ENCODE data around the gene PRSS16. TPM values are rescaled to one million over a fixed set of nuclear protein-coding genes. Genes with fewer than 3 reads are reported as not detected.
A peak's percentile ranks its signal among the peaks of the same experiment; 100 is the strongest.

The PRSS16 gene
- total RNA-seq, 1 donor, result not detected

DNA sequence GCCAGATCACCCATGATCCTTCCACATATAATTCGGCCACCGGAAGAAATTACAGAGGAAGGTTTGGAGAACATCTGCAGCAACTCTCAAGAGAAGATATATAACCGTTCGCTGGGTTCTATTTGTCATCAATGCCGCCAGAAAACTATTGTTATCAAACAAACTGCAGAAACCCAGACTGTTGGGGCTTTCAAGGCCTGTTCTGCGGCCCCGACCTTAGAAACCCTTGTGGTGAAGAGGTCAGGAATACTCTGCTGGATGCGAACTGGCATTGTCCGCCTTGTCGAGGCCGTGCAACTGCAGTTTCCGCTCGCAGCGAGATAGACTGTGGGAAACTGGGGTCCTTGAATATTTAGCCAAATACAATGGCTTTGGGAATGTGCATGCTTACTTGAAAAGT is 21.3 kb downstream of the PRSS16 start:
- H3K36me3 ChIP-seq (ENCODE audit: insufficient read depth, low read length), result no peaks in the 10 kb centered on the region
- H3K4me3 ChIP-seq (ENCODE audit: insufficient read depth, low read length), result no peak overlapping the region
- no peak overlapping the region for H2AFZ ChIP-seq (ENCODE audit: low read length)
- TF ChIP-seq CTCF (IDR thresholded peaks at IDR 0.05; ENCODE audit: extremely low read depth, low read depth, low read length), result no peak
- H3K4me2 ChIP-seq (ENCODE audit: insufficient read depth, low read length), result no peak overlapping the region
- peaks cover 10% of the 10 kb centered on the region for H3K27me3 ChIP-seq (ENCODE audit: insufficient read depth, low read length)
- DNase-seq (ENCODE audit: insufficient read length, low spot score, missing footprints), result no peak
- H3K9me3 ChIP-seq (ENCODE audit: low read depth, low read length), result no peaks in the 10 kb centered on the region
- H3K79me2 ChIP-seq (ENCODE audit: insufficient read depth, low read length), result no peaks in the 10 kb centered on the region
- H3K4me1 ChIP-seq (ENCODE audit: insufficient read depth, low read length), result no peaks in the 10 kb centered on the region
- H4K20me1 ChIP-seq (ENCODE audit: insufficient read depth, low read length), result no peaks in the 10 kb centered on the region
- no peak overlapping the region for H3K27ac ChIP-seq (ENCODE audit: low read depth, low read length)

- H3K4me1 ChIP-seq (ENCODE audit: insufficient read depth, low read length), result no peaks in the 10 kb centered on the region
- no peak overlapping the region for H2AFZ ChIP-seq (ENCODE audit: low read length)
- peaks cover 3% of the 10 kb centered on the region for H3K27me3 ChIP-seq (ENCODE audit: insufficient read depth, low read length)
- no peaks in the 10 kb centered on the region for H3K9me3 ChIP-seq (ENCODE audit: low read depth, low read length)
- H3K27ac ChIP-seq (ENCODE audit: low read depth, low read length), result no peak overlapping the region
- no peak overlapping the region for H3K4me3 ChIP-seq (ENCODE audit: insufficient read depth, low read length)
- no peak for DNase-seq (ENCODE audit: insufficient read length, low spot score, missing footprints)
- H4K20me1 ChIP-seq (ENCODE audit: insufficient read depth, low read length), result no peaks in the 10 kb centered on the region
- TF ChIP-seq CTCF (IDR thresholded peaks at IDR 0.05; ENCODE audit: extremely low read depth, low read depth, low read length), result no peak
- H3K36me3 ChIP-seq (ENCODE audit: insufficient read depth, low read length), result no peaks in the 10 kb centered on the region
- no peak overlapping the region for H3K4me2 ChIP-seq (ENCODE audit: insufficient read depth, low read length)
- no peaks in the 10 kb centered on the region for H3K79me2 ChIP-seq (ENCODE audit: insufficient read depth, low read length)
Measured at GRCh38 chr6:27273783-27274182, 26.3 kb downstream of the PRSS16 start.

DNA sequence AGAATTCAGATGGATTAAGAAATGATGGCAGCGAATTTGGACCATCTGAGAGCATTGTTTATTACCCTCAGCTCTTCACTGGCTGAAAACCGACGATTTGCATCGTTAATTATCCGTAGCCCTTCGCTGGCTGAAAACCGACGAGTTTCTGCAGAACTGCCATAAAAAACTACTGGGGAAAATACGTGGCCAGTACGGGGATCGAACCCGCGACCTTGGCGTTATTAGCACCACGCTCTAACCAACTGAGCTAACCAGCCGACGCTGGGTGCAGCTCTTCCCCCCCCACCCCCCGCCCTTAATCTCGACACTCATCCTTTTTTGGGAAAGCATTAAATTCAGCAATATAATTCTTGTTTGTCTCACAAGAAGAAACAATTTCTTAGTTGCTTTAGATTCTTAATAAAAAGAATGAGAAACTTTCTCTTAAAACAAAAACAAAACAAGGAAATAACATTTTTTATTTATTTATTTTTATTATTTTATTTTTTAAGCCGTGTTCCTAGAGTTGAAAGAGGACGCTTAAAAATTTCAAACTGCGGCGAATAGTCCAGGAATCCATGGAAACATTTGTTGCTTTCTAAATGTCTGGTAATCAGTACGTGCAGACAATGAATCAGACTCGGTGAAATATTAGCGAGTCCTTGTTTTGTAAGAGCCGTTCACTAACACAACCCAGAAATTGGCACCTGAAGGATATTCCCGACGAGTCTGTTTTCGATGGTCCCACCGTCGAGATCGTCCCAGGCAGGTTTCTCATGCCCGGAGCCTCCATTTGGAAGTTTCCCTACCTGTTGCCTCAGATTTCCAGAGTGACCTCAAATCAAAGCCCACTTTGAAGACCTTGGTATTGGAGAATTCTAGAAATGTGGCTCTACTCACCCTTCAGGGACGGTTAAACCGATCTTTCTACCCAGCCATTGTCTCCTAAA is 27.8 kb downstream of the PRSS16 start:
- peaks cover 4% of the 10 kb centered on the region for H3K4me1 ChIP-seq (ENCODE audit: insufficient read depth, low read length)
- no peak overlapping the region for H2AFZ ChIP-seq (ENCODE audit: low read length)
- DNase-seq (ENCODE audit: insufficient read length, low spot score, missing footprints), result peak; percentile 78
- H3K4me2 ChIP-seq (ENCODE audit: insufficient read depth, low read length), result no peak overlapping the region
- H3K27ac ChIP-seq (ENCODE audit: low read depth, low read length), result no peak overlapping the region
- no peaks in the 10 kb centered on the region for H3K79me2 ChIP-seq (ENCODE audit: insufficient read depth, low read length)
- H4K20me1 ChIP-seq (ENCODE audit: insufficient read depth, low read length), result no peaks in the 10 kb centered on the region
- H3K36me3 ChIP-seq (ENCODE audit: insufficient read depth, low read length), result no peaks in the 10 kb centered on the region
- no peak for TF ChIP-seq CTCF (IDR thresholded peaks at IDR 0.05; ENCODE audit: extremely low read depth, low read depth, low read length)
- peaks cover 3% of the 10 kb centered on the region for H3K27me3 ChIP-seq (ENCODE audit: insufficient read depth, low read length)
- no peaks in the 10 kb centered on the region for H3K9me3 ChIP-seq (ENCODE audit: low read depth, low read length)
- no peak overlapping the region for H3K4me3 ChIP-seq (ENCODE audit: insufficient read depth, low read length)

DNA sequence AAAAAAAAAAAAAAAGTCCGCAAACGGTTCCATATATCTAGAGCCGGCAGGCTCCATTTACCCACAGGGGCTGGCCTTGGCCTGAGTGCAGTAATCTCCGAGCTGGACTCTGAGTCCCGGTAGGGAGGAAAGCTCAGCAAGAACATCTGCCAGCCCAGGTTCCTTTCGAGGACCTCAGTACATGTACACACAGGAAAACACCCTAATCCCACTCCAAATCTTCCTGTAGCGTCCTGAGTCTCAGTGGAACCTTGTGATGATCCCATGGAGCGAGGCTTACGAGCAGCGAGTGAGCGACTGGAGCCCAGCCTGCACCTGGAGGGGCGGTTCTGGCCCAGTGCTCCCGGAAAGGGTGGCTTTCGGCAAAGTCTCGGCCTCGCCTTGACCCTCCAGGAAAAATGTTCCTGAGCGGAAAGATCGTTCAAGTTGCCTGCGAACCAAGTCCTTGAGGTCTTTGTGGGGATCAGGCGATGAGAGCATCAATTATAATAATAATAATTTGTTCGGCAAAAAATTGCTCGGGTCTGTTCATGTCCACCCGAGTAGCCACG is 32.1 kb downstream of the PRSS16 start:
- peak overlapping the region; percentile 94 for H3K4me2 ChIP-seq (ENCODE audit: insufficient read depth, low read length)
- peak overlapping the region; percentile 65 for H3K4me3 ChIP-seq (ENCODE audit: insufficient read depth, low read length)
- H3K4me1 ChIP-seq (ENCODE audit: insufficient read depth, low read length), result peaks cover 4% of the 10 kb centered on the region
- no peak overlapping the region for H3K27ac ChIP-seq (ENCODE audit: low read depth, low read length)
- no peak for DNase-seq (ENCODE audit: insufficient read length, low spot score, missing footprints)
- no peaks in the 10 kb centered on the region for H4K20me1 ChIP-seq (ENCODE audit: insufficient read depth, low read length)
- H2AFZ ChIP-seq (ENCODE audit: low read length), result peak overlapping the region; percentile 91
- H3K79me2 ChIP-seq (ENCODE audit: insufficient read depth, low read length), result no peaks in the 10 kb centered on the region
- no peaks in the 10 kb centered on the region for H3K36me3 ChIP-seq (ENCODE audit: insufficient read depth, low read length)
- H3K9me3 ChIP-seq (ENCODE audit: low read depth, low read length), result no peaks in the 10 kb centered on the region
- H3K27me3 ChIP-seq (ENCODE audit: insufficient read depth, low read length), result peaks cover 24% of the 10 kb centered on the region
- TF ChIP-seq CTCF (IDR thresholded peaks at IDR 0.05; ENCODE audit: extremely low read depth, low read depth, low read length), result no peak

All from osteoblast (primary cell).